Activated CD8-positive, alpha-beta T cell treated with anti-CD3 and anti-CD28 coated beads for 36 hours (primary cell): ENCODE measurements around the gene COLEC11. TPM values are rescaled to one million over a fixed set of nuclear protein-coding genes. Genes with fewer than 3 reads are reported as not detected.

ENCODE experiments used
- ATAC-seq: fragments of 200-7000 bp; cut with Tn5 transposase; one replicate; pipeline ENCODE4 v1.10.0; 2021; ENCODE audit warnings: mild to moderate bottlenecking, moderate library complexity
- CTCF ChIA-PET: fragments of 350-600 bp; sonication (Branson Sonifier 250); formaldehyde crosslinking; loops from one replicate; lab custom pipeline; 2021; ENCODE audit warnings: antibody characterized with exemption; lab: Charles Lee
- POLR2A ChIA-PET: fragments of 350-600 bp; sonication (Branson Sonifier 250); formaldehyde crosslinking; loops from one replicate; lab custom pipeline; 2021; ENCODE audit warnings: antibody characterized with exemption; lab: Charles Lee
- DNase-seq: peaks from one replicate; pipeline ENCODE4 v3.0.0-alpha.2; 2020
- H3K27ac Mint-ChIP-seq: one replicate; pipeline ENCODE4 v1.8.0; 2021; ENCODE audit warnings: mild to moderate bottlenecking, mixed read lengths
- H3K27me3 Mint-ChIP-seq: one replicate; pipeline ENCODE4 v1.8.0; 2021; ENCODE audit warnings: mixed read lengths
- H3K36me3 Mint-ChIP-seq: one replicate; pipeline ENCODE4 v1.8.0; 2021; ENCODE audit warnings: low read depth, mixed read lengths
- H3K4me1 Mint-ChIP-seq: one replicate; pipeline ENCODE4 v1.8.0; 2021; ENCODE audit warnings: low read depth, mixed read lengths
- H3K4me3 Mint-ChIP-seq: one replicate; pipeline ENCODE4 v1.8.0; 2021; ENCODE audit warnings: mild to moderate bottlenecking, moderate library complexity, mixed read lengths
- H3K9me3 Mint-ChIP-seq: one replicate; pipeline ENCODE4 v1.8.0; 2021; ENCODE audit warnings: mixed read lengths
- CTCF ChIP-seq: fragments of 200-600 bp; IDR thresholded peaks from one replicate; pipeline ENCODE4 v1.8.0; 2022; ENCODE audit warnings: antibody characterized with exemption, mild to moderate bottlenecking
- intact Hi-C: fragments of 100-400 bp; cut with micrococcal nuclease; formaldehyde crosslinking; loops from one replicate; pipeline ENCODE4 v1.10.0; 2022
- total RNA-seq, 2 experiments: library from RNA; stranded (reverse); gene quantifications; one replicate each; pipeline ENCODE4 v1.2.3, GENCODE V29; 2021

COLEC11 gene
- total RNA-seq, 2 experiments from 2014 or later = 0.49 TPM; not detected in 1

- ChIA-PET POLR2A (no interaction called here), CTCF (no interaction called here)
- TF ChIP-seq CTCF = no peak
- H3K9me3 Mint-ChIP-seq = no peaks in the 10 kb centered on the region
- H3K27ac Mint-ChIP-seq = no peak overlapping the region
- H3K27me3 Mint-ChIP-seq = peaks cover 2% of the 10 kb centered on the region
- H3K4me3 Mint-ChIP-seq = no peak overlapping the region
- no peak for ATAC-seq
- DNase-seq = no peak
- intact Hi-C loops = no loop called here
- no peaks in the 10 kb centered on the region for H3K36me3 Mint-ChIP-seq
- H3K4me1 Mint-ChIP-seq = no peaks in the 10 kb centered on the region
These were observed 71.7 kb downstream of the COLEC11 start for GRCh38 chr2:3666613-3666975.

GRCh38 chr2:3667151-3667631 lies 72.3 kb downstream of the COLEC11 start:
- intact Hi-C loops = no loop called here
- Mint-ChIP-seq H3K27ac (no peak overlapping the region), H3K27me3 (peaks cover 2% of the 10 kb centered on the region), H3K36me3 (no peaks in the 10 kb centered on the region), H3K4me1 (no peaks in the 10 kb centered on the region), H3K9me3 (no peaks in the 10 kb centered on the region), H3K4me3 (no peak overlapping the region)
- TF ChIP-seq CTCF = no peak
- CTCF ChIA-PET = no interaction called here
- DNase-seq = no peak
- ATAC-seq = no peak
- POLR2A ChIA-PET = no interaction called here

GRCh38 chr2:3669656-3670055 lies 74.7 kb downstream of the COLEC11 start:
- no peaks in the 10 kb centered on the region for H3K36me3 Mint-ChIP-seq
- TF ChIP-seq CTCF = no peak
- ChIA-PET POLR2A (no interaction called here), CTCF (no interaction called here)
- H3K4me3 Mint-ChIP-seq = no peak overlapping the region
- DNase-seq = no peak
- H3K27me3 Mint-ChIP-seq = peaks cover 2% of the 10 kb centered on the region
- no peaks in the 10 kb centered on the region for H3K9me3 Mint-ChIP-seq
- no peak for ATAC-seq
- intact Hi-C loops = no loop called here
- no peaks in the 10 kb centered on the region for H3K4me1 Mint-ChIP-seq
- H3K27ac Mint-ChIP-seq = no peak overlapping the region

- ChIA-PET CTCF (no interaction called here), POLR2A (no interaction called here)
- Mint-ChIP-seq H3K9me3 (no peaks in the 10 kb centered on the region), H3K27me3 (peaks cover 2% of the 10 kb centered on the region), H3K27ac (no peak overlapping the region), H3K36me3 (no peaks in the 10 kb centered on the region), H3K4me1 (no peaks in the 10 kb centered on the region), H3K4me3 (no peak overlapping the region)
- TF ChIP-seq CTCF = no peak
- no peak for ATAC-seq
- intact Hi-C loops = no loop called here
- no peak for DNase-seq
These were observed 75.5 kb downstream of the COLEC11 start for GRCh38 chr2:3670376-3670775.

- Mint-ChIP-seq H3K36me3 (no peaks in the 10 kb centered on the region), H3K4me3 (no peak overlapping the region), H3K9me3 (no peaks in the 10 kb centered on the region), H3K4me1 (no peaks in the 10 kb centered on the region), H3K27me3 (peaks cover 2% of the 10 kb centered on the region), H3K27ac (no peak overlapping the region)
- no peak for TF ChIP-seq CTCF
- ChIA-PET CTCF (no interaction called here), POLR2A (no interaction called here)
- DNase-seq (no peak), ATAC-seq (no peak)
- intact Hi-C loops = no loop called here
These were observed 76.0 kb downstream of the COLEC11 start for GRCh38 chr2:3670941-3671340.
